Endothelial cell of umbilical vein (primary cell): Measurements from ENCODE around the gene CEP128.

Experiments used
- CTCF ChIP-seq, 2 donors: IDR thresholded peaks; 1 replicate in 1 of 2; 2 replicates in 1 of 2; pipeline ENCODE4 v1.5.1; 2011; ENCODE audit warnings: low read length in 2 of 2, mild to moderate bottlenecking in 2 of 2, moderate library complexity in 2 of 2, control low read depth in 1 of 2, inconsistent platforms in 1 of 2, low read depth in 1 of 2; ENCODE audit not compliant: insufficient read depth in 1 of 2; ENCODE audit errors: extremely low read depth in 1 of 2
- EZH2 ChIP-seq: IDR thresholded peaks from 2 replicates; pipeline ENCODE4 v1.6.1; 2012; ENCODE audit warnings: borderline replicate concordance, low read depth, mild to moderate bottlenecking, moderate library complexity, low read length, inconsistent platforms; ENCODE audit not compliant: severe bottlenecking
- FOS ChIP-seq: IDR thresholded peaks from 2 replicates; pipeline ENCODE4 v1.6.1; 2011; ENCODE audit warnings: mild to moderate bottlenecking, low read length, moderate library complexity, borderline replicate concordance; ENCODE audit not compliant: insufficient read depth
- GATA2 ChIP-seq: IDR thresholded peaks from 2 replicates; pipeline ENCODE4 v1.7.0; 2011; ENCODE audit warnings: low read depth, mild to moderate bottlenecking, moderate library complexity, mixed read lengths, low read length; ENCODE audit not compliant: insufficient read length, insufficient read depth
- JUN ChIP-seq: IDR thresholded peaks from 2 replicates; pipeline ENCODE4 v1.6.1; 2011; ENCODE audit warnings: borderline replicate concordance, low read depth; ENCODE audit not compliant: insufficient read length, insufficient read depth
- MAX ChIP-seq: IDR thresholded peaks from 2 replicates; pipeline ENCODE4 v1.6.1; 2011; ENCODE audit not compliant: insufficient read depth, insufficient read length
- MYC ChIP-seq: IDR thresholded peaks from one replicate; pipeline ENCODE4 v1.6.1; 2011; ENCODE audit warnings: mild to moderate bottlenecking, low read depth, low read length
- POLR2A ChIP-seq: IDR thresholded peaks from 2 replicates; pipeline ENCODE4 v1.6.1; 2012; ENCODE audit warnings: low read depth, mild to moderate bottlenecking, control low read depth, low read length
- POLR2AphosphoS5 ChIP-seq: IDR thresholded peaks from 2 replicates; pipeline ENCODE4 v1.6.1; 2012; ENCODE audit warnings: low read depth, mild to moderate bottlenecking, control low read depth, low read length, moderate library complexity; ENCODE audit not compliant: insufficient read depth

- no peak for TF ChIP-seq CTCF (IDR thresholded peaks at IDR 0.05; ENCODE audit: extremely low read depth in 1 of 2, insufficient read depth in 1 of 2, low read depth in 1 of 2, low read length in 2 of 2)
- TF ChIP-seq FOS, result no peak
- no peak for TF ChIP-seq EZH2
- TF ChIP-seq POLR2A, result no peak
- no peak for TF ChIP-seq GATA2
- no peak for TF ChIP-seq MAX
- TF ChIP-seq POLR2AphosphoS5, result no peak
- no peak for TF ChIP-seq MYC
- TF ChIP-seq JUN, result no peak
These were observed 159.6 kb downstream of the CEP128 start for GRCh38 chr14:80781972-80782367.
